Right hindlimb (tissue), 1 donor: ENCODE measurements around the gene ANXA5.
A peak's percentile ranks its signal among the peaks of the same experiment; 100 is the strongest.

ENCODE experiments used
- DNase-seq: peaks from one replicate; pipeline ENCODE4 v3.0.0-alpha.2; 2018

Gene ANXA5

GRCh38 chr4:121711263-121712000, 14.7 kb upstream of the ANXA5 start:
- peak; percentile 90 for DNase-seq

- DNase-seq, result no peak
These were observed 13.1 kb upstream of the ANXA5 start for GRCh38 chr4:121709766-121710405.

DNA sequence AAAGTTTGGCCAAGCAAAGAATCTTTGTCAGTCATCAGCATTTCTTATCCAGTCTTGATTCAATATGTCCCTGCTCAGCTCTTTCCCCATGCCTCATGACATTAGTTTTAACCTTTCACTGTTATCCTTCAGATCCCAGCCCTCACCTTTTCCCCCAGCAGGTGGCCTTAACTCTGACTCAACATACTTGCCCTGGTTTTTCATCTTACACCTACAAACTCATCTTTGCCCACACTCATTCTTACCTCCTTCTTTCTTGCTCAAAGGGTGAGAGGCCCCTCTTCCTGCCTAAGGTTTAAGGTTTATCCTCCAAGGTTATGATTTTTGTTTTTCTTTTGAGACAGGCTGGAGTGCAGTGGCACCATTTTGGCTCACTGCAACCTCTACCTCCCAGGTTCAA, 10.6 kb upstream of the ANXA5 start:
- DNase-seq, result no peak

DNA sequence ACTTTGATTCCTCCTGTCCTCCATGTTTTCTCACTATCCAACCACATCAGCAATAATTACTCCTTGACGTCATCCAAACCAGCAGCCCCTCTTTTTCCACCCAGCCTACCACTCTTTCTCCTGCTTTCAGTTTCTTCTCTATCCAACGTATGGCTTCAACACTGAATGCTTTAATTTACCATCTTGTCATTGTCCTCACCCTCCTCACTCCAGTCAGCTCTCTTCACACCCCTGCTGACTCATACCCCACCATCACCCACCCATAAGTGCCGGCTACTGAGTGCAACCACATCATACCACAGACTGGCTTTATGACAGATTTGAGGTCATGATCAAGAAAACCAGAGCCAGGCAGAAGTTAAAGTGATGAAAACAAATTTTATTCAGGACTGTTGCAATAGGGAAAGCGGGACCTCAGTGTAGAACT, 9.8 kb upstream of the ANXA5 start:
- DNase-seq, result no peak

GRCh38 chr4:121705521-121705920, 8.7 kb upstream of the ANXA5 start:
- no peak for DNase-seq

DNA sequence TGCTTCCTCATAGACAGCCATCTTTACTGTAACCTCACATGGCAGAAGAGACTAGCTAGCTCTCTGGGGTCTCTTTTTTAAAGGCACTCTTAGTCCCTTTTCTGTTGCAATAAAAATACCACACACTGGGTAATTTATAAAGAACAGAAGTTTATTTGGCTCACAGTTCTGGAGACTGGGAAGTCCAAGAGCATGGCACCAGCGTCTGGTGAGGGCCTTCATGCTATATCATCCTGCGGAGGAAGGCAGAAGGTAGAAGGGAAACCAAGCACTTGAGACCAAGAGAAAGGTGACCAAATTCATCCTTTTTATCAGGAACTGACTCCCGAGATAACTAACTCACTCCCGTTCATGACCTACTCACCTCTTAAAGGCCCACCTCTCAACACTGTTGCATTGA, 5.4 kb upstream of the ANXA5 start:
- DNase-seq, result no peak

DNA sequence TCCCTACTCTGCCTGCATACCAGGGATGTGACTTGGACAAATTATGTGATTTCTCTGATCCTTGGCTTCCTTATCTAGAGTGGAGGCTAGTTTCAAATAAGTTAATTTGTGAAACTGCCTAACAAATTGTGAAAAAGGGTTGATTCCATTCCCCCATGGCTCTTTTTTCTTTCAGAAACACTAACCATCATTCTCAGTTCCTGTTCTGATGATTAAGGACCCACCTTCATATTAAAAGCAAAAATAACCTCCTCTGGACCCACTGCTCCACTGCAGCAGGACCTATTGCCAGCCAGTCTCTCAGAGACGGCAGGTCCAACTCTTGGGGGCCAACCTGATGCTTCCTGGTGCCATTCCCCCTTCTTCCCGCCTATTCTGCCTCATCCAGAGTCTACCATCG, 4.5 kb upstream of the ANXA5 start:
- DNase-seq, result no peak

GRCh38 chr4:121698236-121698671, 1.5 kb upstream of the ANXA5 start:
- DNase-seq, result no peak

DNA sequence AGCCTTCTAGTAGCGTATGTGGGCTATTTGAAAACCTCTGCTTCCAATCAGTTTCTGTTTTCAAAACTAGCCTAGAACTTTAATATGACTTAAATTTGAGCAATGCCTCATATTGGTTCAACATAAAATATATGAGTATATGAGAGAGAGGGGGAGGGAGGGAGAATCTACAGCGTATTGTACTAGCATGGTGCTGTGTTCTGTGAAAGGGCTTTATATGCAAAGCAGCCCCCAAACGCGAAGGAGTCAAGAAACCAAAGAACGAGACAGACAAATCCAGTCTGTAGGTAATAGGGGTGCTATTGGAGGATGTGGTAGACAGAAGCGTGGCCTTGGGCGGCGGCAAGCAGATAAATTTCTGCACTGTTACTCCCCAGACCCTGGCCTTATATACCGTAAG, 784 bp upstream of the ANXA5 start:
- no peak for DNase-seq

DNA sequence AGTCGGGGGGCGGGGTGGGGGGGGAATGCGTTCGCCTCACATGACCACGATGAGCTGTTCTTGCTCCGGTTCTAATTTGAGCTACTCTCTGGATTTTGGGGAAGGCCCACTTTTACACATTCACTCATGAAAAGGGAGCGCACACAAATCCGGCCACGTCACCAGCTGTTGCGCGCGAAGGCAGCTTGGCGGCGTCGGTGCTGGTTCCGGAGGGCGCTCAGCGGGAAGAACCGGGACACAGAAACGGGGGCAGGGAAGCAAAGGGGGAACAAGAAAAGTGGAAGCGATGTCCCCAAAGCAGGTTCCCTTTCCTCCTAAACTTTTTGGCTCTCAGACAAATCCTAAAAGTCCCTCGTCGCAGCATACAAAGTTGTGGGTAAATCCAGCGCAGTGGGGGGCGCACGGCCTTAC, 605 bp downstream of the ANXA5 start:
- peak; percentile 85 for DNase-seq

DNA sequence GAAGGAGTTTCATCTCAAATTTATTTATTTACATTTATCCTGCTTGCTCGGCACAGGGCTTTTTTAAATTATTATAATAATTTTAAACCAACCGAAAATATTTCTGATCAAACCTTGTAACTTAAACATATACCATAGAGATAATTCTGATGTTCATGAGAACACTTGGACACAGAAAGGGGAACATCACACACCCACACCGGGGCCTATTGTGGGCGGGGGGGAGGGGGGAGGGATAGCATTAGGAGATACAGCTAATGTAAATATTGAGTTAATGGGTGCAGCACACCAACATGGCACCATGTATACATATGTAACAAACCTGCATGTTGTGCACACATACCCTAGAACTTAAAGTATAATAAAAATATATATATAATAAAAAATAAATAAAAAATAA, 2.9 kb downstream of the ANXA5 start:
- DNase-seq, result no peak

DNA sequence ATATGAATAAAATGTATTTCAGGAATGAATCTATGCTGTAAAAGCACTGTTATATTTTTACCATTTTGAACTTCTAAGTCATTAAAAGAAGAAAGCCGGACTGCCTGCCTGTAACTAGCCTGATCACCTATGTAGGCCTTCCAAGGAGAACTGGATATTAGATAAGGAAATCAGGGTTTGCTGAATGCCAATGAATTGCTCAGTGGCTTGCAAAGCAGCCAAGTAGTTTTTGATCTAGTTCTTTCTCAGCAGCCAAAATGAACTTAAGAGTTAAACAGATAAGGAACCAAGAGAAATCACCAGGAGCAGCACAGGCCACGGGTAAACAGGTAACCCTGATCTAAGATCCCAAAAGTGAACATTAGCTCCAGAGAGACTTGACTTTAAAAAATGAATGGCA, 3.3 kb downstream of the ANXA5 start:
- no peak for DNase-seq

DNA sequence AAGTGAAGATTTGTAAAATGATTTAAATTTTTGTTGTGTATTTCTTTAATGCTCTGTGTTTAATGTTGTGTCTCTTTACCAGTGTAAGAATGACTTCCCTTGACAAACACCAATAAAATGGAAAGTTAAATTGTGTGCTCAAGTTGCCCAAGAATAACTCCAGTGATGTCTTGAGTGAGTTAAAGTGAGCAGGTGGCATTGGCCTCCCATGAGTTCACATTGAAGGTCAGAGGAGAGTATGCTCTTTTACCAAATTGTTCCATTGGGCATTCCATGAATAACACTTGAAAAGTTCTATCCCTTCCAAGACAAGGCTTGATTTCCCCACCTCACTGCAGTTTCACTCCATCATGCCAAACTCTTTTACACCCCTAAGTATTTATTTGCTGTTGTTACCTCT, 4.5 kb downstream of the ANXA5 start:
- no peak for DNase-seq

DNA sequence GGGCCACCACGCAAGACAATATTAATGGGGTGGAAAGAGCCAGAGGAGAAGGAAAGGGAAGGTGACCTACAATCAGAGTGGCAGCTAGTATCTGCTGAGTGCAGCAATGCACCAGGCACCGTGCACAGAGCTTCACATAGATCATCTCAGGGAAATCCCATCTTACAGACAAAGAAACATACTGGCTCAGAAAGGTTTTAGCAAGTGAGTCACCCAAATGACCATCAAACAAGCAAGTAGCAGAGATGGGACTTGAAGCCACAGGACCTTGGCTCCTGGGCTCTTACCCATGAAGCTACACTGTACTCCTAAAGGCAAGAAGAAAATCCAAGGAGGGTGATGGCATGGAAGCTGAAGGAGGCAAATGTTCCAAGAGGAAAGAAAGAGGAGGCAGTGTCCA, 6.8 kb downstream of the ANXA5 start:
- no peak for DNase-seq

DNA sequence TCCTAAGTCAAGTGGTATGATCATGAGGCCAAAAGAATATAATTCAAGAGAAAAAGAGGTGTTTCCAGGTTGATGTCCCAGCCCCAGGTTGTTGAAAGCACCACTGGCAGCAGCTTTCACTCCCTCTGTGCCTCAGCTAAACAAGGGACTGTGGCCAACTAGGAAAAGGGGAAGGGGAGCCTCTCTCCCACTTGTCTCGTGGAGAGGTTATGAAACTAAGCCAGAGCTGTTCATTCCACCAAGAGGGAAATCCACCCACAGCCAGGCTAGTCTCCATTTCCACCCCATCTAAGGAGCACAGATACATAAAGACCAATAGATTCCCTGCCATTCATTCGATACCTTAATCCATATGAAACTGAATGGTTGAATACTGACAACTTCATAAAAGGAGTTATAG, 8.1 kb downstream of the ANXA5 start:
- DNase-seq, result no peak

DNA sequence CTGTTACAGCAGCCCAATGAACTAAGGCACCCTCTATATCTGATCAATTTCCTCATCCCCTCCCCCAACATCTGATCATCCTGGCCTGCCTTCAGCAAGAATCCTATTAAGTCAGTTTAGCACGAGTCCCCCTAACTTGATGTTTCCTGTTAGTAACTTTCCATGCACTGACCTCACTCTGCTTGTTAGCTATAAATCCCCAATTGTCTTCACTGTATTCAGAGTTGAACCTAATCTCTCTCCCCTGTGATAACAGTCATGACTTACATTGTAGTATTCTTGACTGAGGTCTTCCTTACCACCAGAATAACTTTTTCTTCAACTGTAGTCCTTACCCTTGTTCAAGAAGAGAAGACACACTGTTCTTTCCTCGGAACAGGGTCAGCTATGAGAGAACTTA, 8.5 kb downstream of the ANXA5 start:
- DNase-seq, result no peak

- no peak for DNase-seq
These were observed 10.5 kb downstream of the ANXA5 start for GRCh38 chr4:121686255-121686654.

DNA sequence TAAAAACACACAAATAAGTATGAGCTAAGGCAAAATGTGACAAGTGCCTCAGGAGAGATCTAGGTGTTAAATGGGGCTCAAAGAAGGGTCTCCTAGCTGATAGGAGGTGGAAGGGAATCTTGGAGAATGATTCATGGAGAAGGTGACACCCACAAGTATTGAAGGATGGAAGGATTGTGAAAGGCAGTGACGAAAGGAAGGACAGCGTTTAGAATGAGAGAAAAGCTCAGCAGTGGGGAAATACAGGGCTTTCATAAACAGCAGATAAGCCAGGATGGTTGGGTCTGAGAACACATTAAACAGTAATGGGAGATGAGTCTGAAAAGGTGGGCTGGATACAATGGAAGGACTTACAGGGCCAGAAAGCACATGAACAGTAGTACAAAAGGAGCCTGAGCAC, 11.5 kb downstream of the ANXA5 start:
- DNase-seq, result no peak

GRCh38 chr4:121684561-121684960, 12.2 kb downstream of the ANXA5 start:
- DNase-seq, result peak; percentile 68

DNA sequence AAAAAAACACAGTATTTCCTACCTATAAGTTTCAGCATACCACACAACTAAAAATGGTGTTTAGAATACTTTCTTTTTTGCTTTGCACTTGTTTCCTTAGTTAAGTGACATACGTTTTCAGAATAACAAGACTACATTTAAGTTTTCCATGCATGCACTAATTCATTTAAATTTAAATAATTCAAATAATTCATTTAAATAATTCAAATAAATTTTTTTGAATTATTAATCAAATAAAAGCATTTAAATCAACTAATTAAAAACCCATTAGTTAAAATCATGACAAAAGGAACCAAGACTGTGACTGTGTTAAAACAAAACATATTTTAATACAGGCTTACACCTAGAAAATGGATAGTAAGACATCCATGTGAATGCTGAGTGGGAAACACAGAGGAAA, 12.8 kb downstream of the ANXA5 start:
- no peak for DNase-seq

DNA sequence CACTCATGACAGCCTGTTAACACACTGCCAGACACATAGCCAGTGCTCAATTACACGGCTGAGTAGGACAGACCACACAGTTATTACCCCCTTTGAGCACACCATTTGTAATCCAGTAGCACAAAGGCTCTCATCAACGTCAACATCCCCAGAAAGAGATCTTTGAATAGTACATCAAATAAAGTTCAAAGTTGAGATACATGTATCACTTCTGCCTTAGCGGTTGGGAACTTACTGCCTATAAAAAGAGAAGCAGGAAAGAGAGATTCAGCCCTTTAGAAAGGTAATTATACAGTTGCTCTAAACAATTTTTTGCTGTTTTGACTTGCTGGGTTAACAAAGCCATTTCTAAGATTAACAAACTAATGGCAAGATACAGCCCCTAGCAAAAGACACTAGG, 16.2 kb downstream of the ANXA5 start:
- DNase-seq, result no peak

- no peak for DNase-seq
These were observed 16.8 kb downstream of the ANXA5 start for GRCh38 chr4:121679951-121680350.

DNA sequence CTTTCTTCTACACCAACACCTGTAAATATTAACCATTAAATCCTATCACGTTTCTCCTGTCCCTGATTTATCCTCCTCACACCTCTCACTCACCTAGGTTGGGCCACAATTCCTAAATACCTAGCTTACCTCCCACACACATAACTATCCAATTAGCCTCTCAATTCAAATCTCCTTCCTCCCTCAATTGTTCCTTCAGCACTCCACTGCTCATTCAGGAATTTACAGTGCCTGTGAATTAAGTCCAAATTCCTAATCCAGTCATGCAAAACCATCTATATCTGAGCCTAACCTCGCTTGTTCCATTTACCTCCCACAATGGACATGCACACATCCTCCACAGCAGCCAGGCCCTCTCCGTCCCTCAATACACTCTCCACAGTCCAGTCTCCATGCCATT, 17.5 kb downstream of the ANXA5 start:
- no peak for DNase-seq

DNA sequence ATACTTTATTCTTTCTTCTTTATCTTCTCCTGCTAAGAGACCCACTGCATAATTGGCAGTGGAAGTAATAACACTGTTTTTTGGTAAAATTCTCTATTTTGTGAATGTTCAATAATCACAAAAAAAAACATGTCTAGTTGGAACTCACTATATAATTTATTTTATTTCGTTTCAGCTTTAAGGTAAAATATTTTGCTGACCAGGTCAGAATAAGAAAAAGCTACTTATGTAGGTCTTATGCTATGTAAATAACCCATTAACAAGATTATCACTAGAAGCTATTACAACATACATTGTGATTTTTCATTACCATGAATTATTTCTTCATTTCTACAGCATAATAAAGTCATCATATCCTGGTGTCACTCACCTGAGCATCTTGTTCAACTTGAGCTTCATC, 19.3 kb downstream of the ANXA5 start:
- no peak for DNase-seq
